ENCODE results near the gene SMAD9.
"Not testable (repeated sequence)": the region's sequence is repeated elsewhere in the genome, so short reads cannot be mapped to it uniquely, and the experiment has no call there.

Gene SMAD9

GRCh38 chr13:36912369-36912768 lies 7.7 kb downstream of the SMAD9 start:
- no peak for DNase-seq (ENCODE audit: low read depth)

- no peak for DNase-seq (ENCODE audit: low read depth)
These were observed 9.5 kb downstream of the SMAD9 start for GRCh38 chr13:36910545-36910944.

DNA sequence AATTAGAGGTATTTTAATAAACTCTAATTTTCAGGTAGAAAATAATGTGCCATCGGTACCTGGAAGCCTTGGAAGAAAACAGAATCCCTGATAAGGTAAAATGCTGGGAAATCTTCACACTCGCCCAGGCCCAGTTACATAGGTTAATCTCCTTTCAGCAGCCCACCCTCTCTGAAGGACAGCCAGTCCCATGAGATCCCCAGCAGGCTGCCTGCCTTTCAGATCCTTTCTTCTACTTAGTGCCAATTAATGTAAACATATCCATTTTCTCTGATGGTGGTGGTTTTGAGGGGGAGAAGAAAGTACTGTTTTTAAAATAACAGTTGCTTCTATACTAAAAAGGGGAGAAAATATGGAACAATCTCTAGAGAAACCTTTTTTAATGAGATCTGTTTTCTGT lies 12.2 kb downstream of the SMAD9 start:
- no peak for DNase-seq (ENCODE audit: low read depth)

GRCh38 chr13:36907266-36907665 lies 12.8 kb downstream of the SMAD9 start:
- DNase-seq (ENCODE audit: low read depth), result no peak

DNA sequence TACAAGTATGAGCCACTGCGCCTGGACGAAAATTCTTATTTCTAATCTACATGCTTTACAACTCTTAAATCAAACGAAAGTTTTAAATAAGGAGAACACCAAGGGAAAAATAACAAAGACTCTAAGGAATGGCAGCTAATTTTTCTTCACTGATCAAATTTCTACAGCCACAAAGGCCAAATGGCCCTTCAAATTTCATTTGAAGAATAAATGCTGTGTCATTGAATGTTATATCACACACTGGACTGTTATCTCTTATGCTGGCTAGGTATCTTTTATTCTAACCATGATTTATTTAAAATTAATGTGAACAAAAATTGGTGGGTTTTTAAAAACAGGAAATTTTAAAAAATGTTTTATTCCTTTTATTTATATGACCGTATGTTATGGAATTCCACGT lies 14.1 kb downstream of the SMAD9 start:
- DNase-seq (ENCODE audit: low read depth), result no peak

DNA sequence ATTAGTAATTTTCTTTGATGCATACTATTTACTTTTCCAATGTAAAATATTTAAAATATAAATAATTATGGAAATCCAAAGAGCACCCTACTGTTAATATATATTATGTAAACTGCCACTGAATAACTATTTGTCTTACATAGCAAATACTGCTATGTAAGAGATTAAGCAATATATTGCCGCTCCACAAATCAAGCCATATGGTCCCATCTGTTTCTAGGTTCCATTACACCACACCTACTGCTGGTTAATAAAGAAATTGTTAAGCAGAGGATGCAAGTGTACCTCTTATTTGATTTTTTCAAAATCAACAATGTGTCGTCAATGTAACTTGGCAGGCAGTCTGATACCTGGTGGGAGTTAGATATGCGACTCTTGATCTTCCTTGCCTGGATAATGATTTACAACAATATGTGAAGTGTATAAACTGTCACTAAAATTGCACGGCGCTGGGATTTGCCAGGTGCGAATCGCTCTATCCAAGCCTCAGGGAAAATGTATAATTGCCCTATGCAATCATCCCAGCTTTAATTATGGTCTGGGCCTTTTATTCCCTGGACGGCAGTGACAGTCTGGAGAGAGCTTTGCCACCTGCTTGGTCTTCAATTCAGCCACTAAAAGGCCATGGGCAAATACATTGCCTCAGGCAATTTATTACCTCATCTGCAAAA lies 16.0 kb downstream of the SMAD9 start:
- no peak for DNase-seq (ENCODE audit: low read depth)

DNA sequence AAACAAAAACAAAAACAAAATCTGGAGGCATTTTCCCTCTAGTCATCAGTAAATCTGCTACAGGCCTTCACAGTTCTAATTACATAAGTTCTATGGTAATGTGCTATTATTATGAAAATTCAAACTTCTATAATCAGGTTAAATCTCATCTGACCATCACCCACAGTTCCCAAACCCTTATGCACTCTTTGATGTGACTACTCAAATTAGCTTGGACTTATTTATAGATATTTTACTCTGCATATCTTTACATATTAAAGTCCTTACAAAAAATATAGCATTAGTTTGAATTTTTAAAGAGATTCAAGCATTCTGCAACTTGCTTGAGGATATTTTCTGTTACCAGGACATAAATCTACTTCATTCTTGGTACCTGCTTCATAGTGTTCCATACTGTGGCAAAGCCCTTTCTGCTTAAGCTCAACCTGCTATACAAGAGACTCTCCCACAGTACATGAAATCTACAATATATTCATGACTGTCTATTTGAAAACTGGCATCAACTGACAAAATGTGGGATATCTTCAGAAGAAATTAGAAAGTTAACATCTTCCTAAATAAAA lies 22.9 kb downstream of the SMAD9 start:
- DNase-seq (ENCODE audit: low read depth), result no peak

DNA sequence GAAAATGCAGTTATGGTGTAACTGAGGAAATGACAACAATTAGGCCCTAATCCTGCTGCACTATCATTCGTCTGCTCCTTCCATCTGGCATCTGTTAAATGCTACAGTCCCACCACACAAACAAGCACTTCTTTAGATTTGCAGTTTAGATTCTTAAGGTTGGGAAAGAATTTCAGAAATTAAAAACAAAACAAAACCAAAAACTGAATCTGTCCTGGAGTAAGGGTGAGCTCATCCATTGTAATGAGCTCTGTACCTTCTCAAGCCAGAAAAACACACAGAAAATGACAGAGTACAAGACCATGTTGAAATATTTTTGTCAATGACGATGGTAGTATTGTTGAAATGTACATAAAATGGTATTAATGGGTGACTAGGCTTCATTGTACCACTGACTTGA lies 28.3 kb downstream of the SMAD9 start:
- DNase-seq (ENCODE audit: low read depth), result no peak

- DNase-seq (ENCODE audit: low read depth), result no peak
These were observed 31.4 kb downstream of the SMAD9 start for GRCh38 chr13:36888645-36889044.

GRCh38 chr13:36887758-36888521 lies 32.1 kb downstream of the SMAD9 start:
- DNase-seq (ENCODE audit: low read depth), result no peak

- DNase-seq (ENCODE audit: low read depth), result no peak
These were observed 34.1 kb downstream of the SMAD9 start for GRCh38 chr13:36885901-36886300.

GRCh38 chr13:36884235-36884634 lies 35.8 kb downstream of the SMAD9 start:
- no peak for DNase-seq (ENCODE audit: low read depth)

GRCh38 chr13:36883824-36884223 lies 36.2 kb downstream of the SMAD9 start:
- no peak for DNase-seq (ENCODE audit: low read depth)

- DNase-seq (ENCODE audit: low read depth), result not testable (repeated sequence)
These were observed 36.6 kb downstream of the SMAD9 start for GRCh38 chr13:36883392-36883791.

DNA sequence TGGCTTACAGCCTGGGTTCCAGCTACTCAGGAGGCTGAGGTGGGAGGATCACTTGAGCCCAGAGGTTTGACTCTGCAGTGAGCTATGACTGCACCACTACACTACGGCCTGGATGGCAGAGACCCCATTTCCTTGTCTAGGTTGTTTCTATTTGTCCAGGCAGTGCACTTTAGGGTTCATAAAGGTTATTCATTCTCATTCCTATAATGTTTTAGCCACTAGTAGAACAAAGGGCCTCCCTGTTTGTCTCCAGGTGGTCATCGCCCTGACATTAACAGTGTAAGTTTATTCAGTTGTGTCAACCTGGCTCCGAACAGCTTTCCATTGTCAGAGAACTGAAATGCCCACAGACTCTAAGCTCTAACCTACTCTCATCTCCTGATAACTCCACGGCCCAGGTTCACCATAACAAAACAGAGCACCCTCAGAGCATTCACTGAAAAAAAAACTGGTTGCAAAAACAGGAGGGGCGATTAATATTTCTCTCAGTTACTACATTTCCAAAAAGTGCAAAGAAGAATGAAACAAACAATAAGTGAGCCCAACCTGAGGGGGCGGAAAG lies 37.1 kb downstream of the SMAD9 start:
- no peak for DNase-seq (ENCODE audit: low read depth)

- DNase-seq (ENCODE audit: low read depth), result no peak
These were observed 39.1 kb downstream of the SMAD9 start for GRCh38 chr13:36880961-36881360.

DNA sequence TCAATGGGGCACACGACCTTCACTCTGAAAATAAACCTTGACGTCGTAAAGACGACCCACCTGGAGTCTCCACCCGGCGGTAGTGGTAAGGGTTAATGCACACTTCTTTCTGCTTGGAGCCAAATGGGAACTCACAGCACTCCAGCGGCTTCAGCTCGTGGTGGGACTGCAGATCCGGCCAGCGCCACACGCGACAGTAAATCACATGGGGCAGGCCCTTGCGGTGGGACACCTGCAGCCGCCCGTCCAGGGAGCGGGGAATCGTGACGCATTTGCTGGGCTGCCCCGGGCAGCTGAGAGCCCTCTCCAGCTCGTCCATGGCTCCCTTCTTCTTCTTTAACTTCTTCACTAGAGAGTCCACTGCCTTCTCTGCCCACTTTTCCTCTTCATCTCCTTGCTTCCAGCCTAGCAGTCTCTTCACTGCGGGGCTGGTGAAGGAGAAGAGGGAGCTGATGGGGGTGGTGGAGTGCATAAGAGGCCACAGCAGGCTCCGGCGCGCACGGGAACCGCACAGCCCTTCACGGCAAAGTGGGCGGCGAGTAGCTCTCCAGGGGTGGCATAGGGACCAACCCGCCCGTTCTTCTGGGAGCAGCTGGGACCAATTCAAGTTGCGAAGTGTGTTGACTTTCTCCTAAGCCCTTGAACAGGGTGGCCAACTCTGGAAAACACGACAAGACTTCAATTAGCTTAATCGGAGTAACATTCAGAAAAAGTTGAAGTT lies 40.7 kb downstream of the SMAD9 start:
- DNase-seq (ENCODE audit: low read depth), result no peak

- no peak for DNase-seq (ENCODE audit: low read depth)
These were observed 44.1 kb downstream of the SMAD9 start for GRCh38 chr13:36875961-36876360.

- DNase-seq (ENCODE audit: low read depth), result no peak
These were observed 44.6 kb downstream of the SMAD9 start for GRCh38 chr13:36875431-36875830.

DNA sequence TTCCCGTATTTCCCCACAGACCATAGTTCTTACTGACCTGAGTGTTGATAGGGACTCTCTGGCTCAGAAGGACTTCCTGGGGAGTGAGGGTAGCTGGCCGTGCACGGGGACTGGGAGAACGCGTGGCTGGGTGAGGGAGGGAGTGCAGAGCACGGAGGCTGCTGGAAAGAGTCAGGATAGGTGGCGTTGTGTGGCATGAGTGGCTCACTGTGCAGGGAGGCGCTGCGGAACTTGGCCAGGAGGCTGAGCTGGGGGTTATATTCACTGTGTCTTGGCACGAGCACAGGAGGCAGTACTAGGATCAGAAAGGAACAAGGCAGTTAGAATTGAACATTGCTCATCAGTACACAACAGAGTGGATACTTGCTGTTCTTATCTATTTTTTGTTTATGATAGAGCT lies 47.4 kb downstream of the SMAD9 start:
- DNase-seq (ENCODE audit: low read depth), result no peak

DNA sequence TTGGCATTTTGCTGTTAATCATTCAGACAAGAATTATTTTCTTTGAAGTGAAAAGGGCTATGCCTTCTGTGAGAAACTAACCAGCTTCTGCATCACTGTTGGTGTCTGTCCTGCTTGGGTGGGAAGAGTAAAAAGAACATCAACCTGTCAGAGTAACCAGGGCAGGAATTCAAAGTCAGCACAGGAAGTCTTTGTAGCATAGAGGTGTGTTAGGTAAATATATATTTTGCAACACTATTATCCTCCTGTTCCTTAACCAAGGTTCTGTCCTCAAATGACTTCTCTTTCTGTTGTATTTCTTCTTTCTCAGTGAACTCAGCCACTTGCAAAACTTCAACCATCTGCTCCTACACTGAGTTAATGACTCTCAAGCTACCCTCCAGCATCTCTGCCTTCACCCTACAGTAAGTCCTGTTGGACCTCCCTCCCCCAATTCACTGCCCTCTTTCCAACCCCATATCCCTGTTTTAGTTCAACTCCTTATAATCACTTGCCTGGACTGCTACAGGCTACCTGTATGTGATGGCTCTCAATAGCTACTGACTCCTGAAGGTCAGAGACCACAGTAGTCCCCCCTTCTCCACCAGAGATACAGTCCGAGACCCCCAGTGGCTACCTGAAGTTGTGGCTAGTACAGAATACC lies 49.9 kb downstream of the SMAD9 start:
- no peak for DNase-seq (ENCODE audit: low read depth)

DNA sequence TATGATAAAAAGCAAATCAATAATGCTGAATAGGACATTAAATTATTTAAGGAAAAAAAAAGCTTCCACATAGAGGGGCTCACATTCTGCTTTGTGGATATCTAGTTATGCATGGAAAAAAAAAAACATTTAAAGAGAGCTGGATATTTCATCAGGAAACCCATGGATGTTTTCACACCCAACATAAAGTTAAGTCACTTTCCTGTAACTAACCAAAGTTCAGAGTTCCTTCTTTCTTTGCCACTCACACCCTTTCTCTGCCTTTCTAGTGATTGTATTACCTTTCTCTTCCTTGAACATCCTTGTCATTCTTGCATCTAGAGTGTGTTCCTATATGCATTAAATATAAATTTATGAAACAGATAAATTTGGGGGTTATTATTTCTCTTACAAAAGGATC lies 53.8 kb downstream of the SMAD9 start:
- DNase-seq (ENCODE audit: low read depth), result no peak

All from stimulated activated CD8-positive, alpha-beta memory T cell treated with anti-CD3 and anti-CD28 coated beads, Interleukin-12 subunit alpha, Interleukin-12 subunit beta, amount 100 ng/mL, for 1 hour (primary cell).